ENCODE data around the gene SPSB1.
A peak's percentile ranks its signal among the peaks of the same experiment; 100 is the strongest.
"Not testable (repeated sequence)": the region's sequence is repeated elsewhere in the genome, so short reads cannot be mapped to it uniquely, and the experiment has no call there.

SPSB1 gene

DNA sequence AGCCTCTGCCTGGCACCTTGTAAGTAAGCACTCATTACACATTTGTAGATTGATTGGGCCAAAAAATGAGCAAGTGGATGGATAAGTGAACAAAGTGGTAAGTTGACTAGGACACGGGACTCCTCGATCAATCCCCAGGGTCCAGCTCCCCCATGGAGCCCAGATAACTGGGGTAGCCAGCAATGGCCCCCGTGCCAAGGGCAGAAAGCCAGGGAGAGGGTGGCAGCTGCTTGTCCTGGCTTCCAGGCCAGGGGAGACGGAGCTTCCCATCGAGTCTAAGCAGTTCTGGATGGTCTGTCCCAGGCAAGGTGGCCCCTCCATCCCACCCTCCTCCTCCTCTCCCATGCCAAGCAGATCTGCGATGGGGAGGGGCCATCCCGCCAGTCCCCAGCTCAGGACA is 91.4 kb downstream of the SPSB1 start:
- Mint-ChIP-seq H3K27me3 (peaks cover 71% of the 10 kb centered on the region), H3K4me3 (no peak overlapping the region), H3K27ac (no peak overlapping the region), H3K4me1 (no peaks in the 10 kb centered on the region), H3K36me3 (no peaks in the 10 kb centered on the region), H3K9me3 (no peaks in the 10 kb centered on the region)
- DNase-seq: no peak
- CTCF ChIA-PET: no interaction called here

DNA sequence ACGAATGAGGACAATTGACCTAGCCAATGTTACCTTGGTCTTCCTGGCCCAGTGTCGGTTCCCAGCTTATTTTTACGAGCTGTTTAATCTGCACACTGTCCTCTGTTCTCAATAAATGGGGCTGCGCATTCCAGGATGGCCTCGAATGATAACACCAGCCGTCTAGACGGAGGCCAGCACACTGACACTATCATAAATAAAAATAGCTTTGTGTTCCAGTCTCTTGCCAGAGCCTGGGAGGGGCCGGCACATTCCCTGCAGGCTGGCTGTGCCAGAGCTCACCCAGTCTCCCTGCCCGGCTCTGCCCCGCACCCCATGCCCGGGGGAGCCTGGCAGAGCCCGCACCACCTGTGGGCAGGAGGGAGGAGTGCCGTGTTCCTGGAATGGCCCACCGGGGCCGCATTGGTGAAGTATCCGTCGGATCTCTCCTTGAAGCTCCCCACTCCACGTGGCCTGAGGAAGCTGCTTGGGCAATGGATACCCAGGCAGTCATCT is 92.1 kb downstream of the SPSB1 start:
- Mint-ChIP-seq H3K9me3 (no peaks in the 10 kb centered on the region), H3K4me3 (no peak overlapping the region), H3K27me3 (peaks cover 67% of the 10 kb centered on the region), H3K4me1 (peaks cover 4% of the 10 kb centered on the region), H3K27ac (no peak overlapping the region), H3K36me3 (no peaks in the 10 kb centered on the region)
- DNase-seq: no peak
- CTCF ChIA-PET: no interaction called here

DNA sequence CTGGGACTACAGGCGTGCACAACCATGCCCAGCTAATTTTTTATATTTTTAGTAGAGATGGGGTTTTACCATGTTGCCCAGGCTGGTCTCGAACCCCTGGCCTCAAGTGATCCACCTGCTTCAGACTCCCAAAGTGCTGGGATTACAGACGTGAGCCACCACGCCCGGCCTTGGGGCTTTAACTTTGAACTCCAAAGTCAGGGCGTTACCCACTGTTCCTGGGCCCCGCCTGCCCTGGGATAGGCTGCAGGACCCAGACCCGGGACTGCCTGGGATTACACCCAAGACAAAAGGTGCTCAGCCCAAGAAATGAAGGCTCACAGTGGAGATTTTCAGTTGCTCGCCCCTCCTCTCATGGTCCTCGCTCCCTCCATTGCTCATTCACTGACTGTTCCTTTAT is 92.7 kb downstream of the SPSB1 start:
- H3K4me1 Mint-ChIP-seq, CTCF ChIA-PET, H3K36me3 Mint-ChIP-seq, H3K27ac Mint-ChIP-seq, H3K4me3 Mint-ChIP-seq, H3K9me3 Mint-ChIP-seq, DNase-seq: not testable (repeated sequence)
- H3K27me3 Mint-ChIP-seq: peaks cover 62% of the 10 kb centered on the region

DNA sequence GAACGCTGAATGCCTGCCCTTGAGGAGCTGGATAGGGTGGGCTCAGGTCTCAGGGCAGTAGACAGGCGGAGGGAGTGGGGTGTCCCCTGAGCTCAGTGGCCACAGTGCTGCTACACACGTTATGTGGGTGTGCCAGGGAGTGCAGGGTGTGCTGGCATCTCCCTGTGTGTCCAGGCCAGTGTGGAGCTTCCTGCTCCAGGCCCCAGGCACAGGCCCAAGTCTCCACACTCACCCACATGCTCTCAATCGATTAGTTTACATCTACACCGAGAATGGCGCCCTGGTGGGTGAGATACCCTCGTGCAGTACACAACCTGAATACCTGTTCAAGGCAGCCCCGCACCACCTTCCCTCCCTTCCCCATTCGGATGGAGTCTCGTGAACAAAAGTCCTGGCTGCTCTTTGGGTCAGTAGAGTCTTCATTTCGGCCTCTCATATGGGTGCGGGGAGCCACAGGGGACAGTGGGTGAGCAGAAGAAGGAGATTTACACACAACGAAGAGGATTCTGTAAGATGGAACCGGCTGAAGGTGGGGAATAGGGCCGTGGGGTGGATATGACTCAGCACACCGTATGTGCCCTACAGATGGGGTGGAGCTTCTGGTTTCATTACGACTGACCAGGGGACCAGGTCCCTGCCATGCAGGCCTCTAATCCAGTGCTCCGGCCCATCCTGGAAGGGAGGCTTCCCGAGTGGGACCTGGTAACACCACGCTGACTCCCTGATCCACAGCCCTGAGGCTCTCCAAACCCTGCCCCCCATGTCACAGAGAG is 93.3 kb downstream of the SPSB1 start:
- Mint-ChIP-seq H3K4me1 (peaks cover 5% of the 10 kb centered on the region), H3K9me3 (no peaks in the 10 kb centered on the region), H3K27me3 (peaks cover 61% of the 10 kb centered on the region), H3K27ac (no peak overlapping the region), H3K4me3 (no peak overlapping the region), H3K36me3 (no peaks in the 10 kb centered on the region)
- no peak for DNase-seq
- CTCF ChIA-PET: no interaction called here

DNA sequence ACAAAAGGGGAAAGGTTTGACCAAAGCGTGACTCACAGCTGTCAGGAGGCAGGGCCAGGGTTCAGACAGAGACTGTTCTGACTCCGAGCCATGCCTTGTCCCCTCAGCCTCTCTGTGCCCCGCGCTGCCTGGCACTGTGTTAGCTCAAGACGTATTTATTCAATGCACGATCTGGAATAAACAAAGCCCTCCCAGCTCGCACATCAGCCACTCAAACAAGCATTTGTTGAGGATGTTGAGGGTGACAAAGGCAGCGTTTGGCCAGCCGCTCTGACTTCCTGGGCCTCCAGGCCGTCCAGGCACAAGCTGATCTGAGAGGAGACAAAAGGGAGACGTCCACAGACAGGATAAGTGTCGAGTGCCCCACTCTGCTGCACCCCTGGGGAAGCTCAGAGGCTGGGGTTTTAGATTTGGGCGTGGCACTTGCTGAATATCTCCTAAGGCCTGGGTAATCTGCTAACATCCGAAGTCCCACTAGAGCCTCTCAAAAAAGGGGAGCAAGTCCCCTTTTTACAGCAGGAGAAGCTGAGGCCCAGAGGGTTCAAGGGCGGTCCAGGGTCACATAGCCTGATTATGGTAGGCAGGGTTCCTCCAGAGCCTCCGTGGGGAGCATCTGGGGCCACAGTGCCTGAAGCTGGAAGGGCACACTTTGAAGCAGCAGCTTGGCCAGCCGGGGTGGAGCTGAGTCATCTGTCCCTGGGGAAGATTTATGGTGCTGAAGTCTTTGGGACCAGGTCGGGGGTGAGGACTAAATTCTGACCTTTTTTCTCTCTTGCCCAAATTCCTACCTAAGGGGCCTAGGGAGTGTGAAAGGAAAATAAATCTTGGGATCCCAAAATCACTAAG is 95.9 kb downstream of the SPSB1 start:
- Mint-ChIP-seq H3K27me3 (peaks cover 65% of the 10 kb centered on the region), H3K4me1 (peaks cover 5% of the 10 kb centered on the region), H3K4me3 (no peak overlapping the region), H3K9me3 (no peaks in the 10 kb centered on the region), H3K36me3 (no peaks in the 10 kb centered on the region), H3K27ac (no peak overlapping the region)
- CTCF ChIA-PET: interaction anchor here (0.7 kb wide), 1 partner anchor 97 kb away, joined by 3 read pairs; no protein-coding TSS in a partner anchor
- DNase-seq: no peak

DNA sequence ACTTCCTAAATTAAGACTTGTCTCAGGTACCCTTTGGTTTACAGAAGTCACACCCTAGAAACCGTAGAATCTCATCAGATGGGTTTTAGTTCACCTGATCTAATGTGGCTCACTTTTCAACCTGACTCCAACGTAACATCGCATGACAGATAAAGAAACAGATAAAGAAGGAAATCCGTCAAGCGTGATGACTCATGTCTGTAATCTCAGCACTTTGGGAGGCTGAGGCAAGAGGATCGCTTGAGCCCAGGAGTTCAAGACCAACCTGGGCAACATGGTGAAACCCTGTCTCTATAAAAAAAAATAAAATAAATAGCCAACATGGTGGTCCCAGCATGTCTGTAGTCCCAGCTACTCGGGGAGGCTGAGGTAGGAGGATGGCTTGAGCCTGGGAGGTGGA is 97.3 kb downstream of the SPSB1 start:
- DNase-seq: no peak
- Mint-ChIP-seq H3K27me3 (peaks cover 71% of the 10 kb centered on the region), H3K9me3 (no peaks in the 10 kb centered on the region), H3K36me3 (no peaks in the 10 kb centered on the region), H3K4me1 (peaks cover 5% of the 10 kb centered on the region), H3K27ac (no peak overlapping the region), H3K4me3 (no peak overlapping the region)
- CTCF ChIA-PET: interaction anchor here (1.9 kb wide), 1 partner anchor 66 kb away, joined by 5 read pairs; no protein-coding TSS in a partner anchor

DNA sequence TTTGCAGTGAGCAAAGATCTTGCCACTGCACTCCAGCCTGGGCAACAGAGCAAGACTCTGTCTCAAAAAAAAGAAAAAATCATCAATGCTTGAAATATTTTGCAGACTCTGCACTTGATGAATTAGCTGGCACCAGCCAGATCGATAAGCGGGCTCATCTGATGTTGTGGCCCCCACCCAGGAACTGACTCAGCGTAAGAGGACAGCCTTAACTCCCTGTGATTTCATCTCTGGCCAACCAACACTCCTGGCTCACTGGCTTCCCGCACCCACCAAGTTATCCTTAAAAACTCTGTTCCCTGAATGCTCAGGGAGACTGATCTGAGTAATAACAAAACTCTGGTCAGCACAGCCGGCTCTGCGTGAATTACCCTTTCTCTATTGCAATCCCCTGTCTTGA is 98.9 kb downstream of the SPSB1 start:
- no peak overlapping the region for H3K27ac Mint-ChIP-seq
- peaks cover 5% of the 10 kb centered on the region for H3K4me1 Mint-ChIP-seq
- peaks cover 68% of the 10 kb centered on the region for H3K27me3 Mint-ChIP-seq
- CTCF ChIA-PET: interaction anchor here (1.9 kb wide), 1 partner anchor 64 kb away, joined by 5 read pairs; no protein-coding TSS in a partner anchor
- no peak for DNase-seq
- H3K4me3 Mint-ChIP-seq: no peak overlapping the region
- H3K9me3 Mint-ChIP-seq: peaks cover 3% of the 10 kb centered on the region
- H3K36me3 Mint-ChIP-seq: no peaks in the 10 kb centered on the region

DNA sequence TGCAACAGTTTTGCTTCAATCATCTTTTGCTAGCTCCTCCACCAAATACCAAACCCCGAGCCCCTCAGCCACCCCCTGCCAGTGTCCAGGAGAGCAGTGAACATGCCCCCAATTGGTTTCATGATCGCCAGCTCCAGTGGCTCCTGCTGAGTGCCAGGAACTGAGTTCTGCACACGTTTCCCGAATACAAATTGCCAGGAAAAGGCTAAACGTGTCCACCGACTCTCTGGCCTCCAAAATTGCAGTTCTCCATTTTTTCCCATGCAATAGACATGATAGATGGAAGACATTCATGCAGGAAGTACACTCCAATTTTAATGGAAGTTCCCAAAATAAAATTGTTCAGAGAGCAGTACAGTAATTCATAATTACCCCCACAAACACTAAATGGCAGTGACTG is 101.3 kb downstream of the SPSB1 start:
- DNase-seq: no peak
- H3K4me3 Mint-ChIP-seq: no peak overlapping the region
- CTCF ChIA-PET: no interaction called here
- no peaks in the 10 kb centered on the region for H3K36me3 Mint-ChIP-seq
- peaks cover 8% of the 10 kb centered on the region for H3K4me1 Mint-ChIP-seq
- peaks cover 62% of the 10 kb centered on the region for H3K27me3 Mint-ChIP-seq
- peaks cover 3% of the 10 kb centered on the region for H3K9me3 Mint-ChIP-seq
- H3K27ac Mint-ChIP-seq: no peak overlapping the region

DNA sequence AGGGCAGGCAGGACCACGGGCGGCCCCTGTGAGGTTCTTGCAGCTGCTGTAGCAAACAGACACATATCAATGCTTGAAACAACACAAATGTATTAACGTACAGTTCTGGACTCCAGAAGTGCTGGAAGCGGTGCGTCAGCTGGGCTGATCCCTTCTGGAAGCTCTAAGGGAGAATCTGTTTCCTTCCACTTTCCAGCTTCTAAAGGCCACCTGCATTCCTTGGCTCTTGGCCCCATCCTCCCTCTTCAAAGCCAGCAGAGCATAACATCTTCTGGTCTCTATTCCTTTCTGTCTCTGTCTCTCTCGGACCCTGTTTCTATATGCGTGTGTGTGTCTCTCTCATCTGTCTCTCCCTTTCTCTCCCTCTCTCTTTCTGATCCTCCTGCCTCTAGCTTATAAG is 102.3 kb downstream of the SPSB1 start:
- no peak for DNase-seq
- Mint-ChIP-seq H3K4me3 (no peak overlapping the region), H3K4me1 (peaks cover 4% of the 10 kb centered on the region), H3K9me3 (peaks cover 3% of the 10 kb centered on the region), H3K27me3 (peaks cover 67% of the 10 kb centered on the region), H3K36me3 (no peaks in the 10 kb centered on the region), H3K27ac (no peak overlapping the region)
- CTCF ChIA-PET: no interaction called here

DNA sequence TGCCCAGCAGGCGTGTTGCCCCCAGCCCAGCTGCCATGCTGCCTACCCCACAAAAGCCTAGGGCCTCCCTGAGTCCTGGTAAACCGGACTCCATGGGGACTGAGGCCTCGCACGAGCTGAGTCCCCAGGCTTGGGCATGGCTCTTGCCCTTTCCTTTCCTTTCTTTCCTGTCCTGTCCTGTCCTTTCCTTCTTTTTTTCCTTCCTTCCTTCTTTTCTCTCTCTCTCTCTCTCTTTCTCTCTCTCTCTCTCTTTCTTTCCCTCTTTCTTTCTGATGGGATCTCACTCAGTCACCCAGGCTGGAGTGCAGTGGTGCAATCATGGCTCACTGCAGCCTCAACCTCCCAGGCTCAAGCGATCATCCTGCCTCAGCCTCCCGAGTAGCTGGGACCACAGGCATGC is 104.4 kb downstream of the SPSB1 start:
- Mint-ChIP-seq H3K27ac (no peak overlapping the region), H3K27me3 (peaks cover 61% of the 10 kb centered on the region), H3K9me3 (peaks cover 3% of the 10 kb centered on the region), H3K36me3 (no peaks in the 10 kb centered on the region), H3K4me1 (peaks cover 10% of the 10 kb centered on the region), H3K4me3 (no peak overlapping the region)
- CTCF ChIA-PET: no interaction called here
- no peak for DNase-seq

DNA sequence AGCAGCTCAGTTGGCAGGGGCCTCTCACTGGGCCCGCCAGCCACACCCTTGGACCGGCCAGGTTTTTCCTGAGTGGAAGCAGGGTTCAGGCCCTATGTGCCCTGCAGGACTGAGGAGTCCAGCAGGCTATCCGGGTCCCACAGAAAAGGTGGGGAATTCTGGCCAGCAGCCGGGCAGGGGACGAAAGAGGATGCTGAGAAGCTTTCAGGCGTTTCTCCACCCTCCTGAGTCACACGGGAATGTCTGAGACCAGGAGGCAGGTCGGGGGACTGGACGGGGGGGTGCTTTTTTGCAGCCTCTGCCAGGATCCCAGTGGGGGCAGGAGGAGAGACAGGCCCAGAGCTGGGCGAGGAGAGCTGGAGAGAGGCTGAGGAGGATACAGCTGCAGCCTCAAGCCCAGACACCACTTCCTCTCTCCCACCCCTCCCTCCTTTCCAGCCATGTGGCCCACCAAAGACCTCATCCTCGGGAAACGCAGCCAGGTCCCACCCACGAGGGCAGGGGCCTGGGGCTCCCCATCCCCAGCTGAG is 105.4 kb downstream of the SPSB1 start:
- peaks cover 3% of the 10 kb centered on the region for H3K9me3 Mint-ChIP-seq
- no peak overlapping the region for H3K4me3 Mint-ChIP-seq
- H3K27me3 Mint-ChIP-seq: peaks cover 61% of the 10 kb centered on the region
- H3K36me3 Mint-ChIP-seq: no peaks in the 10 kb centered on the region
- CTCF ChIA-PET: interaction anchor here (2.9 kb wide), 1 partner anchor 57 kb away, joined by 6 read pairs; no protein-coding TSS in a partner anchor
- peaks cover 10% of the 10 kb centered on the region for H3K4me1 Mint-ChIP-seq
- DNase-seq: no peak
- H3K27ac Mint-ChIP-seq: no peak overlapping the region

DNA sequence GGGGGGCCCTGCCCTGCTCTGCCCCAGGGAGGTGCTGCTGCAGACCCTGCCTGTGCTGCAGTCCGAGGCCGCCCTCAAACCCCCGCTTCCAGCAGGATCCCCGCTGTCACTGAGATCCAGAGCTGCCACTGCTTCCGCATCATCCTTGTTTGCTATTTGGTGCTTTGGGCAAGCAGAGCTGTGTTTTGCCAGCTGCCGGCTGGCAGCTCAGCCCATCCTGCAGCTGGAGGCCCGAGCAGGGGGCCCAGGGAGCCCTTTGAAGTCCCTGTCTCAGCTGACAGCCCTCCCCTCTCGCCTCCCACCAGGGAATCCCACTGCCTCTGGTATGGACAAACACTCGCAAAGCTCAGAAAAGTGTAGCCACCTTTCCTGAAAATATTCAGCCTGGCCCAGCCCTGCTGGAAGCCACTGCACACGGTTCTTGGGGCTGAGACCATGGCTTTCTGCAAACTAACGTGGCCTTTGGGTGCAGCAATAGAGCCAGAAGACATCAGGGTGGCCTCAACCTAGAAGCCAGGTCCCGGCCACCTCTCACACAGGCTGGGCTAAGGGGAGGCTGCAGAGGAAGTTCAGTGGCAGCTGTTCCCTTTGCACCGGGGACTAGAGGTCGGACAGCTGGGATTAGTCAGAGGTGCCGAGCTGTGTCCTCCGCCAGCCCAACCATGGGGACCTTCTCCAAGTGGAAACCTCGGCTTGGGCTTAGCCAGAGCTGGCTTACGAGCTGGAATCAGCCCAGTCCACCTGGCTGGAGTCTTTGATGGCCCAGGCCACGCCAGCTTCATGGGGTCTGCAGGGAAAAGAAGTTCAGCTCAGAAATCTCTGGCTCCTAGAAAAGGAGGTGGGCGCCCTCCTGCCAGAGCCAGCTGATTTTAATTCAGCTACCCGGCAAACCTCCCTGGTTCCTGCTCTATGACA is 107.1 kb downstream of the SPSB1 start:
- Mint-ChIP-seq H3K36me3 (no peaks in the 10 kb centered on the region), H3K9me3 (peaks cover 3% of the 10 kb centered on the region), H3K27me3 (peaks cover 58% of the 10 kb centered on the region), H3K4me1 (peaks cover 10% of the 10 kb centered on the region), H3K4me3 (no peak overlapping the region), H3K27ac (no peak overlapping the region)
- CTCF ChIA-PET: interaction anchor here (1.0 to 2.9 kb wide), 4 partner anchors 26 to 108 kb away, joined by 3 to 6 read pairs (median 4); no protein-coding TSS in a partner anchor
- no peak for DNase-seq

DNA sequence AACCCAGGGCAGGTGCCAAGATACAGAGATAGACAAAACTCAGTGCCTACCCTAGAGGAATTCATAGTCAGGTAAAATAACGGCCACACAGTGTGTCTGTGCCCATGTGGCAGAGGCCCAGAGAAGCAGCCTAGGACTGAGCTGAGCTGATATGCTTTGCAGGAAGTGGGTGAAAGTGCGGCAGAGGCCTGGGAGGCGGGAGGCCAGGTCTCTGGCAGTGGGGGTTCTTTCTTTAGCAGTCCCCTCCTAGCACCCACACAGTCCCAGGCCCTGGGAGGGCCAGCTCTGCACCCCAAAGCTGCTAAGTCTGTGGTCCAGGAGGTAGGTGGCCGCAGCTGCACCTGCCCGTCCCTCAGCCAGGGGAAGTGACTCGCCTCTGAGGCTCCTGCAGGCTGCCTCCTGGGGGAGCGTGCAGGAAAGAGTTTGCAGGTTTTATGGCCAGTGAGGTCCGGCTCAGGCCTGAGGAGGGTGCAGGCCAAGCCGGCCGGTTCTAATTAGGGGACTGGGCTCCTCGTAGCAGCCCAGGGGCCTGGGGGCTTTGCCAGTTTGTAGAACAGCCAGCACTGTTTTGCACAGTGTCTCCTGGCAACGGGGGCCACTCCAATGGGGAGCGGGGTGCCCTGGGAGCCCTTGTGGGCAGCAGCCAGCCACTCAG is 107.9 kb downstream of the SPSB1 start:
- Mint-ChIP-seq H3K9me3 (no peaks in the 10 kb centered on the region), H3K36me3 (no peaks in the 10 kb centered on the region), H3K4me1 (peaks cover 10% of the 10 kb centered on the region), H3K4me3 (no peak overlapping the region), H3K27me3 (peaks cover 55% of the 10 kb centered on the region), H3K27ac (no peak overlapping the region)
- CTCF ChIA-PET: interaction anchor here (1.0 to 2.9 kb wide), 5 partner anchors 26 to 111 kb away, joined by 3 to 6 read pairs (median 3); no protein-coding TSS in a partner anchor
- DNase-seq: peak; percentile 40

Data from activated naive CD4-positive, alpha-beta T cell treated with anti-CD3 and anti-CD28 coated beads, Interleukin-2, amount 10 ng/mL, durations not matched to agents 7 days and 5 days (primary cell).